Measurements from ENCODE around the gene PCED1A. TPM values are rescaled to one million over a fixed set of nuclear protein-coding genes. Genes with fewer than 3 reads are reported as not detected.

The PCED1A gene
- polyA plus RNA-seq, 10 donors, result 19.9 to 37.6 (median 26.2) TPM

Other genes starting within 250 kb of the PCED1A start
- 100 to 1,000 TPM; 135 to 187 (median 152) TPM for gene NOP56, start 188.0 kb downstream of the PCED1A start, polyA plus RNA-seq (ENCODE audit: insufficient read length in 10 of 10)
- gene IDH3B, start 176.4 kb downstream of the PCED1A start, polyA plus RNA-seq (ENCODE audit: insufficient read length in 10 of 10), result 100 to 1,000 TPM in 3 of 10 donors, 10 to 100 TPM in 7; 88.5 to 104 (median 96.1) TPM
- 1 to 10 TPM; 4.4 to 9.9 (median 5.5) TPM for gene EBF4, start 147.9 kb downstream of the PCED1A start, polyA plus RNA-seq (ENCODE audit: insufficient read length in 10 of 10)
- 10 to 100 TPM; 39.6 to 68.0 (median 52.1) TPM for gene CPXM1, start 40.0 kb downstream of the PCED1A start, polyA plus RNA-seq (ENCODE audit: insufficient read length in 10 of 10)
- not detected for gene C20orf141, start 25.7 kb downstream of the PCED1A start, polyA plus RNA-seq (ENCODE audit: insufficient read length in 10 of 10)
- gene TMEM239, start 24.3 kb downstream of the PCED1A start, polyA plus RNA-seq (ENCODE audit: insufficient read length in 10 of 10), result under 1 TPM in 1 of 10 donors, not detected in 9; 0.03 TPM
- 10 to 100 TPM; 19.1 to 24.9 (median 23.3) TPM for gene VPS16, start 90 bp upstream of the PCED1A start, polyA plus RNA-seq (ENCODE audit: insufficient read length in 10 of 10)
- gene PTPRA, start 32.8 kb upstream of the PCED1A start, polyA plus RNA-seq (ENCODE audit: insufficient read length in 10 of 10), result 10 to 100 TPM; 41.8 to 59.8 (median 52.2) TPM
- under 1 TPM in 5 of 10 donors, not detected in 5; 0.16 to 0.46 (median 0.27) TPM for gene GNRH2, start 203.0 kb upstream of the PCED1A start, polyA plus RNA-seq (ENCODE audit: insufficient read length in 10 of 10)
- 10 to 100 TPM; 25.0 to 43.8 (median 32.2) TPM for gene MRPS26, start 205.4 kb upstream of the PCED1A start, polyA plus RNA-seq (ENCODE audit: insufficient read length in 10 of 10)
- 1 to 10 TPM in 1 of 10 donors, under 1 TPM in 6, not detected in 3; 0.35 to 1.3 (median 0.74) TPM for gene OXT, start 231.0 kb upstream of the PCED1A start, polyA plus RNA-seq (ENCODE audit: insufficient read length in 10 of 10)
- gene AVP, start 244.1 kb upstream of the PCED1A start, polyA plus RNA-seq (ENCODE audit: insufficient read length in 10 of 10), result under 1 TPM in 3 of 10 donors, not detected in 7; 0.26 to 0.45 (median 0.28) TPM

Data from muscle of back (tissue), 10 donors.